Ascending aorta (tissue), 2 donors: ENCODE data around the gene RPRD2. TPM values are rescaled to one million over a fixed set of nuclear protein-coding genes. Genes with fewer than 3 reads are reported as not detected.

Experiments
- DNase-seq, 2 donors: peaks; one replicate each; pipeline ENCODE4 v3.0.0-alpha.2; 2019; ENCODE audit warnings: low spot score in 2 of 2
- H3K27ac ChIP-seq, 2 donors: fragments of 200-600 bp; sonication (generic); one replicate each; pipeline ENCODE4 v1.5.1; 2016 to 2017; ENCODE audit warnings: mild to moderate bottlenecking in 1 of 2
- H3K27me3 ChIP-seq: fragments of 200-600 bp; sonication (generic); one replicate; pipeline ENCODE4 v1.5.1; 2017
- H3K36me3 ChIP-seq, 2 donors: fragments of 200-600 bp; sonication (generic); one replicate each; pipeline ENCODE4 v1.5.1; 2016
- H3K4me1 ChIP-seq, 2 donors: fragments of 200-600 bp; sonication (generic); one replicate each; pipeline ENCODE4 v1.5.1; 2016 to 2017; ENCODE audit warnings: mild to moderate bottlenecking in 1 of 2
- H3K4me3 ChIP-seq, 2 donors: fragments of 200-600 bp; sonication (generic); one replicate each; pipeline ENCODE4 v1.5.1; 2016 to 2017; ENCODE audit warnings: mild to moderate bottlenecking in 1 of 2
- H3K9me3 ChIP-seq, 2 donors: fragments of 200-600 bp; sonication (generic); one replicate each; pipeline ENCODE4 v1.5.1; 2016
- intact Hi-C: fragments of 100-400 bp; cut with DNase I; formaldehyde crosslinking; loops from one replicate; pipeline ENCODE4 v1.15.1; 2023
- total RNA-seq: library from RNA; depleted of rRNA; stranded (reverse); fragments of >200 nt; gene quantifications from one replicate; pipeline ENCODE4 v1.1.0, GENCODE V29; 2016
- TF ChIP-seq, protein P1 (sequence below), 3 experiments: fragments of 200-600 bp in 2 of 3; fragments of 450-650 bp in 1 of 3; sonication (generic) in 2 of 3; IDR thresholded peaks; one replicate each; pipeline ENCODE4 v1.5.1; 2016 to 2019; ENCODE audit warnings: antibody characterized with exemption in 3 of 3, mild to moderate bottlenecking in 1 of 3, moderate library complexity in 1 of 3

RPRD2 gene
- total RNA-seq, 1 donor from 2014 or later = 13.7 TPM

DNA sequence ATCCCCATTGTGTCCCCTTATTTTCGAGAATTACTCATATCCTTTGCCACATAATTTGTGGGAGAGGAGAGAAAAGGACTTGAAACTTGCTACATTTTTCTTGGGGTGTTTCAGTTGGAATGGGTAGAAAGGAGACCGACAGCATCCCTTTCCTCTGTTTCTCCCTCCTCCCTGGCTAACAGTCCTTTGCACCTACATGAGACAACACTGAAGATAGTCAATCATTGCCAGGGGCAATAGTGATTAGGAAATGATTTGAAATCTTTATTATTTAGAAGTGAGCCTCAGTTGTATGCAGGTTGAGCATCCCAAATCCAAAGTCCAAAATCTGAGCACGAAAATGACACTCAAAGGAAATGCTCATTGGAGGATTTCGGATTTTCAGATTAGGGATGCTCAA is 115.4 kb downstream of the RPRD2 start:
- no peak for DNase-seq
- H3K27me3 ChIP-seq = no peaks in the 10 kb centered on the region
- H3K36me3 ChIP-seq = no peaks in the 10 kb centered on the region
- TF ChIP-seq, protein P1, sequence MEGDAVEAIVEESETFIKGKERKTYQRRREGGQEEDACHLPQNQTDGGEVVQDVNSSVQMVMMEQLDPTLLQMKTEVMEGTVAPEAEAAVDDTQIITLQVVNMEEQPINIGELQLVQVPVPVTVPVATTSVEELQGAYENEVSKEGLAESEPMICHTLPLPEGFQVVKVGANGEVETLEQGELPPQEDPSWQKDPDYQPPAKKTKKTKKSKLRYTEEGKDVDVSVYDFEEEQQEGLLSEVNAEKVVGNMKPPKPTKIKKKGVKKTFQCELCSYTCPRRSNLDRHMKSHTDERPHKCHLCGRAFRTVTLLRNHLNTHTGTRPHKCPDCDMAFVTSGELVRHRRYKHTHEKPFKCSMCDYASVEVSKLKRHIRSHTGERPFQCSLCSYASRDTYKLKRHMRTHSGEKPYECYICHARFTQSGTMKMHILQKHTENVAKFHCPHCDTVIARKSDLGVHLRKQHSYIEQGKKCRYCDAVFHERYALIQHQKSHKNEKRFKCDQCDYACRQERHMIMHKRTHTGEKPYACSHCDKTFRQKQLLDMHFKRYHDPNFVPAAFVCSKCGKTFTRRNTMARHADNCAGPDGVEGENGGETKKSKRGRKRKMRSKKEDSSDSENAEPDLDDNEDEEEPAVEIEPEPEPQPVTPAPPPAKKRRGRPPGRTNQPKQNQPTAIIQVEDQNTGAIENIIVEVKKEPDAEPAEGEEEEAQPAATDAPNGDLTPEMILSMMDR (IDR thresholded peaks at IDR 0.05) = no peak
- H3K4me1 ChIP-seq = no peaks in the 10 kb centered on the region
- H3K9me3 ChIP-seq = no peaks in the 10 kb centered on the region
- intact Hi-C loops = no loop called here
- no peak overlapping the region for H3K27ac ChIP-seq
- H3K4me3 ChIP-seq = no peak overlapping the region

DNA sequence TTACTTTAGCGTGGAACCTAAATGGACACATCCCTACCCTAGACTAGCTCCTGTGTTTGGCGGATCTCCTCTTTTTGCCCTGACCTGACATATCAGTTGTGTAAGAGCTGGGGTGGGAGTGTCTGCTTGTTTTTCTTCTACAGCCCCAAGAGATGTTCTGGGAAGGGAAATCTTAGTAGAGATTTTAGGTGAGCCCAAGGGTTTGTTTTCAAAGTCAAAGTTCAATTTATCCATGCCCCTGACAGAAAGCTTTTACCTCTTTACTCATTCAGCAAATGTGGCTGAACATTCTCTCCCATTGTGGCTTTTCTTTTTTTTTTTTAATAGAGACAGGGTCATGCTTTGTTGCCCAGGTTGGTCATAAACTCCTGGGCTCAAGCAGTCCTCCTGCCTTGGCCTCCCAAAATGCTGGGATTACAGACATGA is 116.0 kb downstream of the RPRD2 start:
- DNase-seq = no peak
- no peaks in the 10 kb centered on the region for H3K4me1 ChIP-seq
- no peaks in the 10 kb centered on the region for H3K36me3 ChIP-seq
- H3K9me3 ChIP-seq = no peaks in the 10 kb centered on the region
- H3K27ac ChIP-seq = no peak overlapping the region
- H3K4me3 ChIP-seq = no peak overlapping the region
- intact Hi-C loops = no loop called here
- TF ChIP-seq, protein P1 (IDR thresholded peaks at IDR 0.05) = no peak
- no peaks in the 10 kb centered on the region for H3K27me3 ChIP-seq

- Histone ChIP-seq H3K9me3 (no peaks in the 10 kb centered on the region), H3K27ac (no peak overlapping the region), H3K36me3 (no peaks in the 10 kb centered on the region), H3K4me1 (peaks cover 0 to 6% of the 10 kb centered on the region in 2 donors), H3K4me3 (no peak overlapping the region), H3K27me3 (no peaks in the 10 kb centered on the region)
- TF ChIP-seq, protein P1 (IDR thresholded peaks at IDR 0.05) = no peak
- no peak for DNase-seq
- intact Hi-C loops = no loop called here
Observed at GRCh38 chr1:150484431-150484830, 120.5 kb downstream of the RPRD2 start.

- H3K27me3 ChIP-seq = no peaks in the 10 kb centered on the region
- no peak overlapping the region for H3K4me3 ChIP-seq
- peaks cover 0 to 6% of the 10 kb centered on the region in 2 donors for H3K4me1 ChIP-seq
- intact Hi-C loops = loop anchor here (5.0 kb wide), 1 partner anchor 47 kb away; no protein-coding TSS in a partner anchor
- no peak for DNase-seq
- TF ChIP-seq, protein P1 (IDR thresholded peaks at IDR 0.05) = no peak
- no peak overlapping the region for H3K27ac ChIP-seq
- H3K36me3 ChIP-seq = no peaks in the 10 kb centered on the region
- H3K9me3 ChIP-seq = no peaks in the 10 kb centered on the region
Observed at GRCh38 chr1:150484861-150485260, 120.9 kb downstream of the RPRD2 start.

DNA sequence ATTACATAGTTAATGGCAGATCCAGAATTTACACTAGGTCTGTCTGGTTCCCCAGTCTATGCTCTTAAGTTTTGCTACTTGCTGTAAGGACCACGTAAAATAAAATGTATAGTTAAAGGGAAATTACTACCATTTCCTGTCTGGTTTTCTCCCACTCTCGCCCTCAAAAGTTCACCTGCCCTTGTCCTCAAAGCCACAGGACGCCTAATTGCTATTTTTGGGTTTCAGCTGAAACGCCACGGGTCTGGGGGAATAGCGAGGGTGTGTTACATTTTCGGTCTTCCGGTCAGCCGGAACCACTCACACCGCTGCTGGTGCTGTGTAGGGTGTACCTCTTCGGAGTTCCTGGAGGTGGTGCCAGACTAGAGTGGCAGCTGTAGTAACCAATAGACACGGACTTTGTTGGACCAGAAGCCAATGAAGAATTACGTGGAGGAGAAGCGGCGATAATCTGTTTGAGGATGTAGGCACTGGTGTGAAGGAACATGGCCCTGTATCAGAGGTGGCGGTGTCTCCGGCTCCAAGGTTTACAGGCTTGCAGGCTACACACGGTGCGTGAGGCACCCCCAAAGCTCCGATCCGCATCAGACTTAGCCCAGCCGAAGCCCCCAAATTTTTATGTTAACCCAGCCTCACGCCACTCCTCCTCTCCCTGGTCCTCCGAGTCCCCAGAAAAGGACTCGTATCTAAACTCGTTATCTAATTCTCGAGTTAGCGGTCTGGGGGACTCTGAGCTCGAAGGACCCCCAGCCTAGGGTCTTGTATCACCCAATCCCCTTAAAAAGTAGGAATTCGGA is 123.2 kb downstream of the RPRD2 start, which contains the start of gene TARS2:
TARS2 (plus strand) TSS at position 454 of the 797 bp plus-strand sequence; CDS start at position 486, 32 bp downstream.
- Histone ChIP-seq H3K36me3 (peaks cover 17 to 18% of the 10 kb centered on the region in 2 donors), H3K4me3 (peak within 1 kb of the TSS; percentile 70 to 73), H3K4me1 (peaks cover 0 to 6% of the 10 kb centered on the region in 2 donors), H3K9me3 (no peaks in the 10 kb centered on the region), H3K27me3 (no peaks in the 10 kb centered on the region), H3K27ac (peak within 1 kb of the TSS; percentile 33 to 73)
- intact Hi-C loops = loop anchor here (1.0 to 5.0 kb wide), 3 partner anchors 28 to 62 kb away; partner anchors contain the start of genes ADAMTSL4 and FALEC
- peak; percentile 91 to 99 for DNase-seq
- TF ChIP-seq, protein P1 (IDR thresholded peaks at IDR 0.05) = peak; percentile 6 to 44 (median 27)
